H1 (cell line): Measurements from ENCODE around the gene BOK. TPM values are rescaled to one million over a fixed set of nuclear protein-coding genes. Genes with fewer than 3 reads are reported as not detected.

ENCODE experiments used
- ASH2L ChIP-seq: fragments of 200-600, 300-600 bp; sonication (generic); IDR thresholded peaks from one replicate; pipeline ENCODE4 v1.7.1; 2017; ENCODE audit warnings: low read length
- CREB1 ChIP-seq: IDR thresholded peaks from 2 replicates; pipeline ENCODE4 v1.6.1; 2012; ENCODE audit warnings: inconsistent platforms
- EGR1 ChIP-seq: IDR thresholded peaks from 2 replicates; pipeline ENCODE4 v1.6.1; 2011; ENCODE audit warnings: low read depth, low read length, borderline replicate concordance
- RAD21 ChIP-seq, 2 experiments: IDR thresholded peaks in 1 of 2; conservative IDR thresholded peaks in 1 of 2; 2 replicates each; pipeline ENCODE4 v1.6.1; 2011; ENCODE audit warnings: low read depth in 2 of 2, low read length in 2 of 2, improper control_type of control experiment in 1 of 2, inconsistent platforms in 1 of 2, mild to moderate bottlenecking in 1 of 2, moderate library complexity in 1 of 2
- RBBP5 ChIP-seq: IDR thresholded peaks from 2 replicates; pipeline ENCODE4 v1.7.1; 2012; ENCODE audit warnings: low read depth, mild to moderate bottlenecking, inconsistent platforms, low read length, moderate library complexity, borderline replicate concordance
- SP4 ChIP-seq: IDR thresholded peaks from 2 replicates; pipeline ENCODE4 v1.6.1; 2012; ENCODE audit warnings: low read length, inconsistent platforms
- polyA plus RNA-seq, 7 experiments: library from polyadenylated mRNA; depleted of rRNA in 3 of 7; stranded (reverse) in 5 of 7; unstranded in 2 of 7; fragments of >200 nt in 5 of 7; fragments of 200-250 nt in 2 of 7; gene quantifications; 1 replicate in 5 of 7; 2 replicates in 1 of 7; 4 replicates in 1 of 7; pipeline versions ENCODE4 v1.2.1 to v1.2.3, GENCODE V29; 2011 to 2013; ENCODE audit warnings: missing spikeins in 2 of 7, mixed read lengths in 2 of 7
- total RNA-seq: library from RNA; stranded (reverse); fragmentation: NEBNext Ultra II Directional; extraction: Animal tissue kit (Norgen Biotek cat#: 25700); gene quantifications from 2 replicates; pipeline ENCODE4 v1.2.1, GENCODE V29; 2021
- TF ChIP-seq, protein P1 (sequence below): fragments of 300-600 bp; sonication (generic); IDR thresholded peaks from 2 replicates; pipeline ENCODE4 v1.7.1; 2012; ENCODE audit warnings: low read length, moderate library complexity, mild to moderate bottlenecking, inconsistent platforms; ENCODE audit not compliant: insufficient replicate concordance
- TF ChIP-seq, protein P2 (sequence below), 3 experiments: IDR thresholded peaks; 1 replicate in 2 of 3; 2 replicates in 1 of 3; pipeline versions ENCODE4 v1.5.1 to v1.6.1; 2011; ENCODE audit warnings: low read length in 3 of 3, mild to moderate bottlenecking in 3 of 3, inconsistent platforms in 2 of 3, low read depth in 1 of 3, moderate library complexity in 1 of 3; ENCODE audit not compliant: insufficient read depth in 1 of 3; ENCODE audit errors: control extremely low read depth in 1 of 3

The BOK gene
- total and polyA plus RNA-seq, 2 of the 8 experiments (the other 6 are each of a cell fraction or from before 2014, with no cell fraction given) = 33.7 to 37.6 TPM

DNA sequence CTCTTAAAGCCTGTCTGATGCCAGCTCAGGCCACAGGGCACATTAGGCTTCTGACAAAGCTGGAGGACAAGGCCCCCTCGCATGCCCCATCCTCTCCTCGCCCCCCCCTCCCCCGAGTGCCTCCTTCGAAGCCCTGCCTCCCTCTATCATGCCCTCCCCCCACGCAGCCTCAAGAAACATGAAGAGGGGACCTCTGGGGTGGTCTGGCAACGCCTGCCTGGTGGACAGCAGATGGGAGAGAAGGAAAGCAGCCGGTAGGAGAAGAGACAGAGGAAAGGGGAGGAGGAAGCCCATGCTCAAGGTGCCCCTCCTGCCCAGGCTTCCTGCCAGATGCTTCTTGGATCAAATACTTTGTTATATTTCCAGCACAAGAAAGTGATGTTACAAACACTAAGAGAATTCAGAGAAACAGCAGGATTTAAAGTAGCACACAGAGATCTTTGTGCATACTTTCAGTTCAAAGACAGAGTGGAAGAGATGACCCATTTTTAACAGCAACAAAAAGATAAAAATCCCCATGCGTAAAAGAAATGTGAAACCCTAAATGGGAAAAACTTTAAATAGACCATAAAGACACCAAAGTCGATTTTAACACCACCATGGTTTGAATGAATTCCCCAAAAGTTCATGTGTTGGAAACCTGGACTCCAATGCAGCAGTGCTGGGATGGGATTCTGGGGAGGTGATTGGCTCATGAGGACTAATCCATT, 19.0 kb downstream of the BOK start (continued):
- TF ChIP-seq, protein P1, sequence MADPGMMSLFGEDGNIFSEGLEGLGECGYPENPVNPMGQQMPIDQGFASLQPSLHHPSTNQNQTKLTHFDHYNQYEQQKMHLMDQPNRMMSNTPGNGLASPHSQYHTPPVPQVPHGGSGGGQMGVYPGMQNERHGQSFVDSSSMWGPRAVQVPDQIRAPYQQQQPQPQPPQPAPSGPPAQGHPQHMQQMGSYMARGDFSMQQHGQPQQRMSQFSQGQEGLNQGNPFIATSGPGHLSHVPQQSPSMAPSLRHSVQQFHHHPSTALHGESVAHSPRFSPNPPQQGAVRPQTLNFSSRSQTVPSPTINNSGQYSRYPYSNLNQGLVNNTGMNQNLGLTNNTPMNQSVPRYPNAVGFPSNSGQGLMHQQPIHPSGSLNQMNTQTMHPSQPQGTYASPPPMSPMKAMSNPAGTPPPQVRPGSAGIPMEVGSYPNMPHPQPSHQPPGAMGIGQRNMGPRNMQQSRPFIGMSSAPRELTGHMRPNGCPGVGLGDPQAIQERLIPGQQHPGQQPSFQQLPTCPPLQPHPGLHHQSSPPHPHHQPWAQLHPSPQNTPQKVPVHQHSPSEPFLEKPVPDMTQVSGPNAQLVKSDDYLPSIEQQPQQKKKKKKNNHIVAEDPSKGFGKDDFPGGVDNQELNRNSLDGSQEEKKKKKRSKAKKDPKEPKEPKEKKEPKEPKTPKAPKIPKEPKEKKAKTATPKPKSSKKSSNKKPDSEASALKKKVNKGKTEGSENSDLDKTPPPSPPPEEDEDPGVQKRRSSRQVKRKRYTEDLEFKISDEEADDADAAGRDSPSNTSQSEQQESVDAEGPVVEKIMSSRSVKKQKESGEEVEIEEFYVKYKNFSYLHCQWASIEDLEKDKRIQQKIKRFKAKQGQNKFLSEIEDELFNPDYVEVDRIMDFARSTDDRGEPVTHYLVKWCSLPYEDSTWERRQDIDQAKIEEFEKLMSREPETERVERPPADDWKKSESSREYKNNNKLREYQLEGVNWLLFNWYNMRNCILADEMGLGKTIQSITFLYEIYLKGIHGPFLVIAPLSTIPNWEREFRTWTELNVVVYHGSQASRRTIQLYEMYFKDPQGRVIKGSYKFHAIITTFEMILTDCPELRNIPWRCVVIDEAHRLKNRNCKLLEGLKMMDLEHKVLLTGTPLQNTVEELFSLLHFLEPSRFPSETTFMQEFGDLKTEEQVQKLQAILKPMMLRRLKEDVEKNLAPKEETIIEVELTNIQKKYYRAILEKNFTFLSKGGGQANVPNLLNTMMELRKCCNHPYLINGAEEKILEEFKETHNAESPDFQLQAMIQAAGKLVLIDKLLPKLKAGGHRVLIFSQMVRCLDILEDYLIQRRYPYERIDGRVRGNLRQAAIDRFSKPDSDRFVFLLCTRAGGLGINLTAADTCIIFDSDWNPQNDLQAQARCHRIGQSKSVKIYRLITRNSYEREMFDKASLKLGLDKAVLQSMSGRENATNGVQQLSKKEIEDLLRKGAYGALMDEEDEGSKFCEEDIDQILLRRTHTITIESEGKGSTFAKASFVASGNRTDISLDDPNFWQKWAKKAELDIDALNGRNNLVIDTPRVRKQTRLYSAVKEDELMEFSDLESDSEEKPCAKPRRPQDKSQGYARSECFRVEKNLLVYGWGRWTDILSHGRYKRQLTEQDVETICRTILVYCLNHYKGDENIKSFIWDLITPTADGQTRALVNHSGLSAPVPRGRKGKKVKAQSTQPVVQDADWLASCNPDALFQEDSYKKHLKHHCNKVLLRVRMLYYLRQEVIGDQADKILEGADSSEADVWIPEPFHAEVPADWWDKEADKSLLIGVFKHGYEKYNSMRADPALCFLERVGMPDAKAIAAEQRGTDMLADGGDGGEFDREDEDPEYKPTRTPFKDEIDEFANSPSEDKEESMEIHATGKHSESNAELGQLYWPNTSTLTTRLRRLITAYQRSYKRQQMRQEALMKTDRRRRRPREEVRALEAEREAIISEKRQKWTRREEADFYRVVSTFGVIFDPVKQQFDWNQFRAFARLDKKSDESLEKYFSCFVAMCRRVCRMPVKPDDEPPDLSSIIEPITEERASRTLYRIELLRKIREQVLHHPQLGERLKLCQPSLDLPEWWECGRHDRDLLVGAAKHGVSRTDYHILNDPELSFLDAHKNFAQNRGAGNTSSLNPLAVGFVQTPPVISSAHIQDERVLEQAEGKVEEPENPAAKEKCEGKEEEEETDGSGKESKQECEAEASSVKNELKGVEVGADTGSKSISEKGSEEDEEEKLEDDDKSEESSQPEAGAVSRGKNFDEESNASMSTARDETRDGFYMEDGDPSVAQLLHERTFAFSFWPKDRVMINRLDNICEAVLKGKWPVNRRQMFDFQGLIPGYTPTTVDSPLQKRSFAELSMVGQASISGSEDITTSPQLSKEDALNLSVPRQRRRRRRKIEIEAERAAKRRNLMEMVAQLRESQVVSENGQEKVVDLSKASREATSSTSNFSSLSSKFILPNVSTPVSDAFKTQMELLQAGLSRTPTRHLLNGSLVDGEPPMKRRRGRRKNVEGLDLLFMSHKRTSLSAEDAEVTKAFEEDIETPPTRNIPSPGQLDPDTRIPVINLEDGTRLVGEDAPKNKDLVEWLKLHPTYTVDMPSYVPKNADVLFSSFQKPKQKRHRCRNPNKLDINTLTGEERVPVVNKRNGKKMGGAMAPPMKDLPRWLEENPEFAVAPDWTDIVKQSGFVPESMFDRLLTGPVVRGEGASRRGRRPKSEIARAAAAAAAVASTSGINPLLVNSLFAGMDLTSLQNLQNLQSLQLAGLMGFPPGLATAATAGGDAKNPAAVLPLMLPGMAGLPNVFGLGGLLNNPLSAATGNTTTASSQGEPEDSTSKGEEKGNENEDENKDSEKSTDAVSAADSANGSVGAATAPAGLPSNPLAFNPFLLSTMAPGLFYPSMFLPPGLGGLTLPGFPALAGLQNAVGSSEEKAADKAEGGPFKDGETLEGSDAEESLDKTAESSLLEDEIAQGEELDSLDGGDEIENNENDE = no peak
- TF ChIP-seq CREB1 (no peak), EGR1 (no peak), SP4 (no peak), RAD21 (IDR thresholded peaks at IDR 0.05 in 1 of 2, conservative IDR thresholded peaks at IDR 0.05 in 1 of 2; ENCODE audit: low read depth in 2 of 2, low read length in 2 of 2) (no peak), ASH2L (no peak), RBBP5 (no peak)
- TF ChIP-seq, protein P2, sequence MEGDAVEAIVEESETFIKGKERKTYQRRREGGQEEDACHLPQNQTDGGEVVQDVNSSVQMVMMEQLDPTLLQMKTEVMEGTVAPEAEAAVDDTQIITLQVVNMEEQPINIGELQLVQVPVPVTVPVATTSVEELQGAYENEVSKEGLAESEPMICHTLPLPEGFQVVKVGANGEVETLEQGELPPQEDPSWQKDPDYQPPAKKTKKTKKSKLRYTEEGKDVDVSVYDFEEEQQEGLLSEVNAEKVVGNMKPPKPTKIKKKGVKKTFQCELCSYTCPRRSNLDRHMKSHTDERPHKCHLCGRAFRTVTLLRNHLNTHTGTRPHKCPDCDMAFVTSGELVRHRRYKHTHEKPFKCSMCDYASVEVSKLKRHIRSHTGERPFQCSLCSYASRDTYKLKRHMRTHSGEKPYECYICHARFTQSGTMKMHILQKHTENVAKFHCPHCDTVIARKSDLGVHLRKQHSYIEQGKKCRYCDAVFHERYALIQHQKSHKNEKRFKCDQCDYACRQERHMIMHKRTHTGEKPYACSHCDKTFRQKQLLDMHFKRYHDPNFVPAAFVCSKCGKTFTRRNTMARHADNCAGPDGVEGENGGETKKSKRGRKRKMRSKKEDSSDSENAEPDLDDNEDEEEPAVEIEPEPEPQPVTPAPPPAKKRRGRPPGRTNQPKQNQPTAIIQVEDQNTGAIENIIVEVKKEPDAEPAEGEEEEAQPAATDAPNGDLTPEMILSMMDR (IDR thresholded peaks at IDR 0.05; ENCODE audit: control extremely low read depth in 1 of 3, insufficient read depth in 1 of 3, low read depth in 1 of 3, low read length in 3 of 3) = no peak
